ENCODE results near the gene TBX10. TPM values are rescaled to one million over a fixed set of nuclear protein-coding genes. Genes with fewer than 3 reads are reported as not detected.
"Not testable (repeated sequence)": the region's sequence is repeated elsewhere in the genome, so short reads cannot be mapped to it uniquely, and the experiment has no call there.

The TBX10 gene
- total RNA-seq, 6 experiments from 2014 or later, result not detected

- TF ChIP-seq, protein P1, sequence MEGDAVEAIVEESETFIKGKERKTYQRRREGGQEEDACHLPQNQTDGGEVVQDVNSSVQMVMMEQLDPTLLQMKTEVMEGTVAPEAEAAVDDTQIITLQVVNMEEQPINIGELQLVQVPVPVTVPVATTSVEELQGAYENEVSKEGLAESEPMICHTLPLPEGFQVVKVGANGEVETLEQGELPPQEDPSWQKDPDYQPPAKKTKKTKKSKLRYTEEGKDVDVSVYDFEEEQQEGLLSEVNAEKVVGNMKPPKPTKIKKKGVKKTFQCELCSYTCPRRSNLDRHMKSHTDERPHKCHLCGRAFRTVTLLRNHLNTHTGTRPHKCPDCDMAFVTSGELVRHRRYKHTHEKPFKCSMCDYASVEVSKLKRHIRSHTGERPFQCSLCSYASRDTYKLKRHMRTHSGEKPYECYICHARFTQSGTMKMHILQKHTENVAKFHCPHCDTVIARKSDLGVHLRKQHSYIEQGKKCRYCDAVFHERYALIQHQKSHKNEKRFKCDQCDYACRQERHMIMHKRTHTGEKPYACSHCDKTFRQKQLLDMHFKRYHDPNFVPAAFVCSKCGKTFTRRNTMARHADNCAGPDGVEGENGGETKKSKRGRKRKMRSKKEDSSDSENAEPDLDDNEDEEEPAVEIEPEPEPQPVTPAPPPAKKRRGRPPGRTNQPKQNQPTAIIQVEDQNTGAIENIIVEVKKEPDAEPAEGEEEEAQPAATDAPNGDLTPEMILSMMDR (IDR thresholded peaks at IDR 0.05), result no peak
- Mint-ChIP-seq H3K36me3 (ENCODE audit: low read depth) (no peaks in the 10 kb centered on the region), H3K27me3 (ENCODE audit: insufficient read depth) (peaks cover 41% of the 10 kb centered on the region), H3K4me3 (no peak overlapping the region), H3K9me3 (peaks cover 4% of the 10 kb centered on the region; the same call in 1 of the 2 replicates), H3K27ac (no peak overlapping the region), H3K4me1 (ENCODE audit: low read depth) (no peaks in the 10 kb centered on the region)
- no peak for DNase-seq
These were observed 40.4 kb downstream of the TBX10 start for GRCh38 chr11:67599149-67599548.

DNA sequence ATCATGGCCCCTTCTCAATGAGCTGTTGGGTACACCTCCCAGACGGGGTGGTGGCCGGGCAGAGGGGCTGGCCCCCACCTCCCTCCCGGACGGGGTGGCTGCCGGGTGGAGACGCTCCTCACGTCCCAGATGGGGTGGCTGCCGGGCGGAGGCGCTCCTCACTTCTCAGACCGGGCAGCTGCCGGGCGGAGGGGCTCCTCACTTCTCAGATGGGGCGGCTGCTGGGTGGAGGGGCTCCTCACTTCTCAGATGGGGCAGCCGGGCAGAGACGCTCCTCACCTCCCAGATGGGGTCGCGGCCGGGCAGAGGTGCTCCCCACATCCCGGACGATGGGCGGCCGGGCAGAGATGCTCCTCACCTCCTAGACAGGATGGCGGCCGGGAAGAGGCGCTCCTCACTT, 41.6 kb downstream of the TBX10 start:
- not testable (repeated sequence) for DNase-seq; H3K27ac Mint-ChIP-seq; H3K9me3 Mint-ChIP-seq; H3K36me3 Mint-ChIP-seq (ENCODE audit: low read depth); H3K4me3 Mint-ChIP-seq; H3K4me1 Mint-ChIP-seq (ENCODE audit: low read depth)
- peaks cover 46% of the 10 kb centered on the region for H3K27me3 Mint-ChIP-seq (ENCODE audit: insufficient read depth)

DNA sequence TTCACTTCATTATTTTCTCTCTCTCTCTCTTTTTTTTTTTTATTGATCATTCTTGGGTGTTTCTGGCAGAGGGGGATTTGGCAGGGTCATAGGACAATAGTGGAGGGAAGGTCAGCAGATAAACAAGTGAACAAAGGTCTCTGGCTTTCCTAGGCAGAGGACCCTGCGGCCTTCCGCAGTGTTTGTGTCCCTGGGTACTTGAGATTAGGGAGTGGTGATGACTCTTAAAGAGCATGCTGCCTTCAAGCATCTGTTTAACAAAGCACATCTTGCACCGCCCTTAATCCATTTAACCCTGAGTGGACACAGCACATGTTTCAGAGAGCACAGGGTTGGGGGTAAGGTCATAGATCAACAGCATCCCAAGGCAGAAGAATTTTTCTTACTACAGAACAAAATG, 42.1 kb downstream of the TBX10 start:
- DNase-seq; H3K4me3 Mint-ChIP-seq; H3K36me3 Mint-ChIP-seq (ENCODE audit: low read depth); H3K27ac Mint-ChIP-seq; H3K9me3 Mint-ChIP-seq; H3K4me1 Mint-ChIP-seq (ENCODE audit: low read depth): not testable (repeated sequence)
- H3K27me3 Mint-ChIP-seq (ENCODE audit: insufficient read depth), result peaks cover 45% of the 10 kb centered on the region

GRCh38 chr11:67596753-67597300, 42.7 kb downstream of the TBX10 start:
- peaks cover 47% of the 10 kb centered on the region for H3K27me3 Mint-ChIP-seq (ENCODE audit: insufficient read depth)
- no peaks in the 10 kb centered on the region for H3K4me1 Mint-ChIP-seq (ENCODE audit: low read depth)
- TF ChIP-seq, protein P1 (IDR thresholded peaks at IDR 0.05), result no peak
- H3K9me3 Mint-ChIP-seq, result no peaks in the 10 kb centered on the region; the same call in 1 of the 2 replicates
- no peaks in the 10 kb centered on the region for H3K36me3 Mint-ChIP-seq (ENCODE audit: low read depth)
- no peak overlapping the region for H3K4me3 Mint-ChIP-seq
- no peak overlapping the region for H3K27ac Mint-ChIP-seq
- no peak for DNase-seq

- H3K27me3 Mint-ChIP-seq (ENCODE audit: insufficient read depth), result peaks cover 34% of the 10 kb centered on the region
- no peak overlapping the region for H3K27ac Mint-ChIP-seq
- no peaks in the 10 kb centered on the region for H3K9me3 Mint-ChIP-seq
- no peak for DNase-seq
- no peaks in the 10 kb centered on the region for H3K36me3 Mint-ChIP-seq (ENCODE audit: low read depth)
- TF ChIP-seq, protein P1 (IDR thresholded peaks at IDR 0.05), result no peak
- H3K4me1 Mint-ChIP-seq (ENCODE audit: low read depth), result no peaks in the 10 kb centered on the region
- no peak overlapping the region for H3K4me3 Mint-ChIP-seq
These were observed 45.1 kb downstream of the TBX10 start for GRCh38 chr11:67594480-67594879.

GRCh38 chr11:67593565-67593905, 46.0 kb downstream of the TBX10 start:
- DNase-seq, result no peak
- Mint-ChIP-seq H3K9me3 (no peaks in the 10 kb centered on the region), H3K27ac (no peak overlapping the region), H3K4me1 (ENCODE audit: low read depth) (no peaks in the 10 kb centered on the region), H3K36me3 (ENCODE audit: low read depth) (no peaks in the 10 kb centered on the region), H3K27me3 (ENCODE audit: insufficient read depth) (peaks cover 24% of the 10 kb centered on the region), H3K4me3 (no peak overlapping the region)
- TF ChIP-seq, protein P1 (IDR thresholded peaks at IDR 0.05), result no peak

Data from HFFc6 (cell line).